A673 (cell line): ENCODE data around the gene GLIS2.

Experiments used
- EZH2 ChIP-seq: fragments of 200-600 bp; sonication (generic); IDR thresholded peaks from 2 replicates; pipeline ENCODE4 v1.6.1; 2017; ENCODE audit warnings: borderline replicate concordance, low read depth, mild to moderate bottlenecking, mixed read lengths, antibody characterized with exemption, low read length; ENCODE audit not compliant: poor library complexity, severe bottlenecking
- TF ChIP-seq, protein P1 (sequence below): fragments of 300-800, 200-600 bp; sonication (generic); conservative IDR thresholded peaks from 2 replicates; pipeline ENCODE4 v1.5.1; 2017; ENCODE audit warnings: low read depth, mild to moderate bottlenecking, antibody characterized with exemption, low read length, moderate library complexity, mixed read lengths

DNA sequence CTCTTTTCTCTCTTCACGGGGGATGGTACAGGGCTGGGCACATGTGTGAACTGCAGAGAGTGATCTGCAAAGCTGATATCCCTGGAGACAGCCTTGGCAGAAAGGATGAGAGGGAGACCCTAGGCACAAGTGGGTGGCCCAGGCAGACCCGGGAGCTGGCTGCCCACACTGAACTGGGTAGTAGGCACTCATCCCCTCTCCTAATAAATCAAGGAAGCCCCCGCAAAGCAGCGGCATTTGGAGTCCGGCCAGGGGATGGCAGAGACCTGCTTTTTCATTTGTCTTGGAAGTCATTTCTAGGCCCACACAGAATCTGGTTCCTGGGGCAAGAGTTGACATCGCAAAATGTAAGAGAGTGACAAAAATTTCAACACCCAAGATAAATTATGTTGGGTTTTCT is 40.0 kb upstream of the GLIS2 start:
- TF ChIP-seq, protein P1, sequence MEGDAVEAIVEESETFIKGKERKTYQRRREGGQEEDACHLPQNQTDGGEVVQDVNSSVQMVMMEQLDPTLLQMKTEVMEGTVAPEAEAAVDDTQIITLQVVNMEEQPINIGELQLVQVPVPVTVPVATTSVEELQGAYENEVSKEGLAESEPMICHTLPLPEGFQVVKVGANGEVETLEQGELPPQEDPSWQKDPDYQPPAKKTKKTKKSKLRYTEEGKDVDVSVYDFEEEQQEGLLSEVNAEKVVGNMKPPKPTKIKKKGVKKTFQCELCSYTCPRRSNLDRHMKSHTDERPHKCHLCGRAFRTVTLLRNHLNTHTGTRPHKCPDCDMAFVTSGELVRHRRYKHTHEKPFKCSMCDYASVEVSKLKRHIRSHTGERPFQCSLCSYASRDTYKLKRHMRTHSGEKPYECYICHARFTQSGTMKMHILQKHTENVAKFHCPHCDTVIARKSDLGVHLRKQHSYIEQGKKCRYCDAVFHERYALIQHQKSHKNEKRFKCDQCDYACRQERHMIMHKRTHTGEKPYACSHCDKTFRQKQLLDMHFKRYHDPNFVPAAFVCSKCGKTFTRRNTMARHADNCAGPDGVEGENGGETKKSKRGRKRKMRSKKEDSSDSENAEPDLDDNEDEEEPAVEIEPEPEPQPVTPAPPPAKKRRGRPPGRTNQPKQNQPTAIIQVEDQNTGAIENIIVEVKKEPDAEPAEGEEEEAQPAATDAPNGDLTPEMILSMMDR, result no peak
- no peak for TF ChIP-seq EZH2
